K562 (cell line): ENCODE measurements around the gene COL20A1. TPM values are rescaled to one million over a fixed set of nuclear protein-coding genes. Genes with fewer than 3 reads are reported as not detected.

Source experiments
- ATAC-seq: fragments of 200-7000 bp; cut with Tn5 transposase; 3 replicates; pipeline ENCODE4 v1.9.1; 2020; ENCODE audit warnings: moderate library complexity
- BruUV-seq: library from RNA; stranded (reverse); fragments of 400-500 nt; replicated peaks from 2 replicates; lab custom pipeline; 2021; lab: Mats Ljungman, UMichigan
- CTCF ChIA-PET: fragments of 300-600 bp; formaldehyde crosslinking; extraction: SDS; loops from one replicate; lab custom pipeline; 2021; ENCODE audit warnings: low intra/inter-chr PET ratio; lab: Yijun Ruan, JAX
- POLR2A ChIA-PET: fragments of 300-600, 350-650 bp; sonication (Branson Sonifier 250); formaldehyde crosslinking; extraction: SDS; loops from one replicate; lab custom pipeline; 2021; ENCODE audit warnings: antibody characterized with exemption, inconsistent platforms; lab: Yijun Ruan, JAX
- DNase-seq, 4 experiments: peaks; one replicate each; pipeline versions ENCODE4 v3.0.0 to v3.0.0-alpha.2; 2011 to 2018; ENCODE audit warnings: low spot score in 3 of 4, mixed read lengths in 3 of 4; ENCODE audit errors: extremely low read depth in 1 of 4
- FAIRE-seq: peaks from 2 replicates; lab custom pipeline; 2011; peaks lifted over from hg19 to GRCh38; lab: Jason Lieb, UNC
- H2AFZ ChIP-seq: 2 replicates; pipeline ENCODE4 v1.6.0; 2011; ENCODE audit warnings: low read depth, low read length, control low read depth, inconsistent platforms
- H3K27ac ChIP-seq: fragments of 200-600 bp; 3 replicates; pipeline ENCODE4 v1.8.0; 2011; ENCODE audit warnings: low read depth, mild to moderate bottlenecking, control low read depth, inconsistent platforms, low read length, moderate library complexity, mixed read lengths; ENCODE audit errors: extremely low read depth
- H3K27me3 ChIP-seq, 2 experiments: fragments of 300-600 bp in 1 of 2; 2 replicates in 1 of 2; 3 replicates in 1 of 2; pipeline versions ENCODE4 v1.6.0 to v1.8.0; 2011; ENCODE audit warnings: inconsistent platforms in 2 of 2, low read length in 2 of 2, mild to moderate bottlenecking in 1 of 2, mixed read lengths in 1 of 2, moderate library complexity in 1 of 2; ENCODE audit not compliant: control insufficient read depth in 2 of 2, insufficient read depth in 2 of 2
- H3K36me3 ChIP-seq: fragments of 300-600 bp; 3 replicates; pipeline ENCODE4 v1.8.0; 2011; ENCODE audit warnings: mild to moderate bottlenecking, low read length, inconsistent platforms; ENCODE audit not compliant: control insufficient read depth, insufficient read depth
- H3K4me1 ChIP-seq, 2 experiments: fragments of 200-600 bp in 1 of 2; replicated peaks in 1 of 2; 2 replicates in 1 of 2; 3 replicates in 1 of 2; pipeline versions ENCODE4 v1.5.1 to v1.8.0; 2011; ENCODE audit warnings: inconsistent platforms in 2 of 2, low read length in 2 of 2, mild to moderate bottlenecking in 1 of 2, mixed read lengths in 1 of 2, moderate library complexity in 1 of 2; ENCODE audit not compliant: control insufficient read depth in 2 of 2, insufficient read depth in 2 of 2
- H3K4me2 ChIP-seq: 2 replicates; pipeline ENCODE4 v1.6.1; 2011; ENCODE audit warnings: low read length, control low read depth, inconsistent platforms, mixed read lengths; ENCODE audit not compliant: insufficient read depth
- H3K4me3 ChIP-seq: fragments of 200-600 bp; sonication (generic), shearing (Covaris generic); 2 replicates; pipeline ENCODE4 v1.5.1; 2016; ENCODE audit warnings: control low read depth, inconsistent platforms
- H3K79me2 ChIP-seq: fragments of 200-600 bp; 3 replicates; pipeline ENCODE4 v1.8.0; 2011; ENCODE audit warnings: low read length, inconsistent platforms; ENCODE audit not compliant: control insufficient read depth, insufficient read depth
- H3K9ac ChIP-seq, 2 experiments: 2 replicates each; pipeline versions ENCODE4 v1.6.0 to v1.6.1; 2011; ENCODE audit warnings: low read depth in 2 of 2, low read length in 2 of 2, control low read depth in 1 of 2, inconsistent platforms in 1 of 2, mild to moderate bottlenecking in 1 of 2, mixed read lengths in 1 of 2; ENCODE audit not compliant: insufficient read depth in 1 of 2
- H3K9me1 ChIP-seq: one replicate; pipeline ENCODE4 v1.6.0; 2011; ENCODE audit warnings: inconsistent platforms, mild to moderate bottlenecking, low read length, moderate library complexity; ENCODE audit not compliant: control insufficient read depth, insufficient read depth
- H3K9me3 ChIP-seq: replicated peaks from 2 replicates; pipeline ENCODE4 v1.5.1; 2011; ENCODE audit warnings: low read depth, low read length, inconsistent platforms; ENCODE audit not compliant: control insufficient read depth, insufficient read depth
- H4K20me1 ChIP-seq: replicated peaks from 2 replicates; pipeline ENCODE4 v1.6.1; 2011; ENCODE audit warnings: low read length, inconsistent platforms, mixed read lengths; ENCODE audit not compliant: control insufficient read depth, insufficient read depth
- CBX8 ChIP-seq: fragments of 200-600 bp; sonication (generic); IDR thresholded peaks from 2 replicates; pipeline ENCODE4 v1.6.1; 2012; ENCODE audit warnings: borderline replicate concordance, mixed run types, low read depth, mild to moderate bottlenecking, moderate library complexity, mixed read lengths, low read length, control low read depth, inconsistent platforms; ENCODE audit not compliant: poor library complexity, severe bottlenecking; ENCODE audit errors: extremely low read depth
- NCOA2 ChIP-seq, 2 experiments: fragments of 450-650 bp; IDR thresholded peaks; 2 replicates each; pipeline ENCODE4 v1.6.1; 2018; ENCODE audit warnings: mild to moderate bottlenecking in 2 of 2, moderate library complexity in 1 of 2; ENCODE audit not compliant: partially characterized antibody in 2 of 2
- PHB ChIP-seq: fragments of 250-450 bp; sonication (Bioruptor Pico); IDR thresholded peaks from 2 replicates; pipeline ENCODE4 v1.5.0; 2021
- TBL1XR1 ChIP-seq, 2 experiments: IDR thresholded peaks; 2 replicates each; pipeline ENCODE4 v1.6.1; 2012; ENCODE audit warnings: improper control_type of control experiment in 2 of 2, low read length in 2 of 2, mild to moderate bottlenecking in 1 of 2
- WGBS: fragments of 100-300 bp; shearing (Covaris generic); methylation state at CpG from one replicate; pipeline ENCODE4 v1.1.6; 2016; ENCODE audit warnings: low coverage, mixed read lengths; ENCODE audit not compliant: insufficient coverage; ENCODE audit errors: missing lambda C conversion rate; 5-methylcytosine and 5-hydroxymethylcytosine counted together
- in situ Hi-C: fragments of 300-500 bp; cut with MboI; formaldehyde crosslinking; loops from 4 replicates; pipeline ENCODE4 v1.15.0; 2018; ENCODE audit warnings: inconsistent platforms, mixed read lengths
- intact Hi-C: fragments of 100-400 bp; cut with micrococcal nuclease; formaldehyde crosslinking; loops from 2 replicates; pipeline ENCODE4 v1.14.2; 2022
- polyA plus RNA-seq, 8 experiments: library from polyadenylated mRNA; depleted of rRNA in 4 of 8; stranded (reverse) in 5 of 8; unstranded in 3 of 8; fragments of >200 nt; fragmentation: Nextera tagmentation in 2 of 8; fragmentation: Illumina TruSeq in 1 of 8; extraction: Ambion mirVana in 2 of 8; extraction: Trizol in 1 of 8; gene quantifications; 2 replicates each; pipeline versions ENCODE4 v1.2.1 to v1.2.3, GENCODE V29; 2011 to 2014; ENCODE audit warnings: inconsistent platforms in 1 of 8, missing spikeins in 1 of 8
- total RNA-seq, 7 experiments: library from RNA; depleted of rRNA in 6 of 7; stranded (reverse); fragments of >200 nt in 6 of 7; fragmentation: Illumina TruSeq in 2 of 7; extraction: Trizol in 2 of 7; gene quantifications; 2 replicates each; pipeline versions ENCODE4 v1.2.1 to v1.2.3, GENCODE V29; 2011 to 2021; ENCODE audit warnings: low replicate concordance in 1 of 7
- TF ChIP-seq, protein P1 (sequence below): fragments of 450-650 bp; formaldehyde crosslinking; IDR thresholded peaks from 2 replicates; pipeline ENCODE4 v1.4.0; 2020; ENCODE audit warnings: mild to moderate bottlenecking
- TF ChIP-seq, protein P2 (sequence below): sonication (generic); formaldehyde crosslinking; IDR thresholded peaks from 2 replicates; pipeline ENCODE4 v1.8.0; 2022; ENCODE audit warnings: mild to moderate bottlenecking, missing genetic modification reagents
- TF ChIP-seq, protein P3 (sequence below), 2 experiments: fragments of 450-650 bp in 1 of 2; sonication (generic) in 1 of 2; formaldehyde crosslinking in 1 of 2; IDR thresholded peaks; 2 replicates each; pipeline versions ENCODE4 v1.7.1 to v1.9.0; 2016 to 2022; ENCODE audit warnings: inconsistent platforms in 1 of 2, mild to moderate bottlenecking in 1 of 2, missing genetic modification reagents in 1 of 2

COL20A1 gene
- total and polyA plus RNA-seq, 9 of the 15 experiments (the other 6 are each of a cell fraction or from before 2014, with no cell fraction given), result not detected

DNA sequence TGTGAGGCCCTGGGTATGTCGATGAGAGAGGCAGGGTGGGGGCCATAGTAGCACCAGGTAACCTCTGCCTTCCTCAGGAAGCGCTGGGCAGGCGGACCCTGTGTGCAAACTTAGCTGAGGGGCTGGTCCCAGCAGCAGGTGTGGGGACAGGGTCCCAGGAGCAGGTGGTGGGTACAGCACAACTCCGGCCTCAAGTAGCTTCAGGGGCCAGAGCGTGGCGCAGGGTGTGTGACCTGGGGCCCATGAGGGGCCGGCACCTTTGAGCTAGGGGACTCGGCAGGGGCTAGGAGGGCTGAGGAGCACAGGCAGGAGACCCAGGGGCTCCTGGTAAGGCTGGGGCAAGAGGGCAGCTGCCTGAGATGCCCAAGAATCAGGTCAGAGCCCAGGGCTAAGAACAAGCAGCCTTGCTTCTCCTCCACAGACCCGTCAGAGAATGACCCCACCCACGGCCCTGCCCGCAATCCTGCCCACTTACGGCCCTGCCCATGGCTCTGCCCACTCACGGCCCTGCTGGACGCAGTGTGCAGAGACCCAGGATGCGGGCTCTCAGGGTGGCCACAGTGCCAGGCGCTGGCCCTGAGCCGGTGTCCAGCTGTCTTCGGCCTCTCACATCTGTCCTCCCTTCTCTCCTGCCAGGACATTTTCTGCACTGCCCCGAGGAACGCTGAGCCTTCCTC, 37.2 kb downstream of the COL20A1 start (continued):
- TF ChIP-seq, protein P1, sequence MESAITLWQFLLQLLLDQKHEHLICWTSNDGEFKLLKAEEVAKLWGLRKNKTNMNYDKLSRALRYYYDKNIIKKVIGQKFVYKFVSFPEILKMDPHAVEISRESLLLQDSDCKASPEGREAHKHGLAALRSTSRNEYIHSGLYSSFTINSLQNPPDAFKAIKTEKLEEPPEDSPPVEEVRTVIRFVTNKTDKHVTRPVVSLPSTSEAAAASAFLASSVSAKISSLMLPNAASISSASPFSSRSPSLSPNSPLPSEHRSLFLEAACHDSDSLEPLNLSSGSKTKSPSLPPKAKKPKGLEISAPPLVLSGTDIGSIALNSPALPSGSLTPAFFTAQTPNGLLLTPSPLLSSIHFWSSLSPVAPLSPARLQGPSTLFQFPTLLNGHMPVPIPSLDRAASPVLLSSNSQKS, result no peak
- no peak for TF ChIP-seq CBX8

DNA sequence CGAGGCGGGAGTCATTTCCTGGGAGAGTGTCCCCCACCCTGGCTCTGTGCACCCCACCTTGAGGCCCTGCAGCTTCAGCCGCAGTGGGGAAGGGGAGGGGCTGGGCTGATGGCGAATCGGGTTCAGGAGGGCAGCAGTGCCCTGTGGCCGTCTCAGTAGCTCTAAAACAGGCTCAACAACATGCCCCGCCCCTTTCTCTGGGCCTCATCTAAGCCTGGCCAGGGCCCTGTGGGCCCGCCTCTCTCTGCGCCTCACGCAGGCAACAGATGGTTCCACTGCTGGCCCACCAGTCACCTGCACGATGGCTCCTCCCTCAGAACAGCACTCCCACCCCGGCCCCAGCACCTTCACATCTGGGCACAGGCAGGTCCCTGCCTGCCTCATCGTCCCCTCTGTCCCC, 38.0 kb downstream of the COL20A1 start:
- no peaks in the 10 kb centered on the region for H4K20me1 ChIP-seq
- DNase-seq (peak in 1 of 4 experiments; percentile 30), ATAC-seq (peak; percentile 45; the same call in 2 of the 3 replicates), FAIRE-seq (no peak)
- no peak overlapping the region for H3K9ac ChIP-seq
- in situ Hi-C loops, result no loop called here
- peaks cover 0 to 10% of the 10 kb centered on the region in 2 experiments; a peak in 2 of 5 replicates for H3K27me3 ChIP-seq
- H3K9me3 ChIP-seq, result peaks cover 7% of the 10 kb centered on the region; the same call in 1 of the 2 replicates
- BruUV-seq, result no TSS peak
- peaks cover 0 to 24% of the 10 kb centered on the region in 2 experiments; a peak in 1 of 5 replicates for H3K4me1 ChIP-seq
- no peak overlapping the region for H3K4me3 ChIP-seq
- no peak overlapping the region for H2AFZ ChIP-seq
- ChIA-PET POLR2A (no interaction called here), CTCF (no interaction called here)
- no peak overlapping the region for H3K27ac ChIP-seq
- no peaks in the 10 kb centered on the region for H3K9me1 ChIP-seq
- H3K4me2 ChIP-seq, result no peak overlapping the region
- H3K79me2 ChIP-seq, result no peaks in the 10 kb centered on the region
- intact Hi-C loops, result no loop called here
- H3K36me3 ChIP-seq, result no peaks in the 10 kb centered on the region
- 17% methylated on average over 9 of the region's 13 CpGs for WGBS
- TF ChIP-seq TBL1XR1 (IDR thresholded peaks at IDR 0.05; ENCODE audit: low read length in 2 of 2) (no peak), PHB (CRISPR knock-in tag) (no peak), NCOA2 (IDR thresholded peaks at IDR 0.05; ENCODE audit: partially characterized antibody in 2 of 2) (no peak)
- TF ChIP-seq, protein P2, sequence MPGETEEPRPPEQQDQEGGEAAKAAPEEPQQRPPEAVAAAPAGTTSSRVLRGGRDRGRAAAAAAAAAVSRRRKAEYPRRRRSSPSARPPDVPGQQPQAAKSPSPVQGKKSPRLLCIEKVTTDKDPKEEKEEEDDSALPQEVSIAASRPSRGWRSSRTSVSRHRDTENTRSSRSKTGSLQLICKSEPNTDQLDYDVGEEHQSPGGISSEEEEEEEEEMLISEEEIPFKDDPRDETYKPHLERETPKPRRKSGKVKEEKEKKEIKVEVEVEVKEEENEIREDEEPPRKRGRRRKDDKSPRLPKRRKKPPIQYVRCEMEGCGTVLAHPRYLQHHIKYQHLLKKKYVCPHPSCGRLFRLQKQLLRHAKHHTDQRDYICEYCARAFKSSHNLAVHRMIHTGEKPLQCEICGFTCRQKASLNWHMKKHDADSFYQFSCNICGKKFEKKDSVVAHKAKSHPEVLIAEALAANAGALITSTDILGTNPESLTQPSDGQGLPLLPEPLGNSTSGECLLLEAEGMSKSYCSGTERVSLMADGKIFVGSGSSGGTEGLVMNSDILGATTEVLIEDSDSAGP (CRISPR knock-in tag), result no peak
- TF ChIP-seq, protein P3, sequence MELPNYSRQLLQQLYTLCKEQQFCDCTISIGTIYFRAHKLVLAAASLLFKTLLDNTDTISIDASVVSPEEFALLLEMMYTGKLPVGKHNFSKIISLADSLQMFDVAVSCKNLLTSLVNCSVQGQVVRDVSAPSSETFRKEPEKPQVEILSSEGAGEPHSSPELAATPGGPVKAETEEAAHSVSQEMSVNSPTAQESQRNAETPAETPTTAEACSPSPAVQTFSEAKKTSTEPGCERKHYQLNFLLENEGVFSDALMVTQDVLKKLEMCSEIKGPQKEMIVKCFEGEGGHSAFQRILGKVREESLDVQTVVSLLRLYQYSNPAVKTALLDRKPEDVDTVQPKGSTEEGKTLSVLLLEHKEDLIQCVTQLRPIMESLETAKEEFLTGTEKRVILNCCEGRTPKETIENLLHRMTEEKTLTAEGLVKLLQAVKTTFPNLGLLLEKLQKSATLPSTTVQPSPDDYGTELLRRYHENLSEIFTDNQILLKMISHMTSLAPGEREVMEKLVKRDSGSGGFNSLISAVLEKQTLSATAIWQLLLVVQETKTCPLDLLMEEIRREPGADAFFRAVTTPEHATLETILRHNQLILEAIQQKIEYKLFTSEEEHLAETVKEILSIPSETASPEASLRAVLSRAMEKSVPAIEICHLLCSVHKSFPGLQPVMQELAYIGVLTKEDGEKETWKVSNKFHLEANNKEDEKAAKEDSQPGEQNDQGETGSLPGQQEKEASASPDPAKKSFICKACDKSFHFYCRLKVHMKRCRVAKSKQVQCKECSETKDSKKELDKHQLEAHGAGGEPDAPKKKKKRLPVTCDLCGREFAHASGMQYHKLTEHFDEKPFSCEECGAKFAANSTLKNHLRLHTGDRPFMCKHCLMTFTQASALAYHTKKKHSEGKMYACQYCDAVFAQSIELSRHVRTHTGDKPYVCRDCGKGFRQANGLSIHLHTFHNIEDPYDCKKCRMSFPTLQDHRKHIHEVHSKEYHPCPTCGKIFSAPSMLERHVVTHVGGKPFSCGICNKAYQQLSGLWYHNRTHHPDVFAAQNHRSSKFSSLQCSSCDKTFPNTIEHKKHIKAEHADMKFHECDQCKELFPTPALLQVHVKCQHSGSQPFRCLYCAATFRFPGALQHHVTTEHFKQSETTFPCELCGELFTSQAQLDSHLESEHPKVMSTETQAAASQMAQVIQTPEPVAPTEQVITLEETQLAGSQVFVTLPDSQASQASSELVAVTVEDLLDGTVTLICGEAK (IDR thresholded peaks at IDR 0.05), result no peak
- TF ChIP-seq, protein P3 (CRISPR knock-in tag; IDR thresholded peaks at IDR 0.05), result no peak
